K562 (cell line): ENCODE measurements around the gene GREB1. TPM values are rescaled to one million over a fixed set of nuclear protein-coding genes. Genes with fewer than 3 reads are reported as not detected.

ENCODE experiments used
- ATAC-seq: fragments of 200-7000 bp; cut with Tn5 transposase; 3 replicates; pipeline ENCODE4 v1.9.1; 2020; ENCODE audit warnings: moderate library complexity
- BruUV-seq: library from RNA; stranded (reverse); fragments of 400-500 nt; replicated peaks from 2 replicates; lab custom pipeline; 2021; lab: Mats Ljungman, UMichigan
- CTCF ChIA-PET: fragments of 300-600 bp; formaldehyde crosslinking; extraction: SDS; loops from one replicate; lab custom pipeline; 2021; ENCODE audit warnings: low intra/inter-chr PET ratio; lab: Yijun Ruan, JAX
- POLR2A ChIA-PET: fragments of 300-600, 350-650 bp; sonication (Branson Sonifier 250); formaldehyde crosslinking; extraction: SDS; loops from one replicate; lab custom pipeline; 2021; ENCODE audit warnings: antibody characterized with exemption, inconsistent platforms; lab: Yijun Ruan, JAX
- DNase-seq, 4 experiments: peaks; one replicate each; pipeline versions ENCODE4 v3.0.0 to v3.0.0-alpha.2; 2011 to 2018; ENCODE audit warnings: low spot score in 3 of 4, mixed read lengths in 3 of 4; ENCODE audit errors: extremely low read depth in 1 of 4
- FAIRE-seq: peaks from 2 replicates; lab custom pipeline; 2011; peaks lifted over from hg19 to GRCh38; lab: Jason Lieb, UNC
- H2AFZ ChIP-seq: 2 replicates; pipeline ENCODE4 v1.6.0; 2011; ENCODE audit warnings: low read depth, low read length, control low read depth, inconsistent platforms
- H3K27ac ChIP-seq: fragments of 200-600 bp; 3 replicates; pipeline ENCODE4 v1.8.0; 2011; ENCODE audit warnings: low read depth, mild to moderate bottlenecking, control low read depth, inconsistent platforms, low read length, moderate library complexity, mixed read lengths; ENCODE audit errors: extremely low read depth
- H3K27me3 ChIP-seq, 2 experiments: fragments of 300-600 bp in 1 of 2; 2 replicates in 1 of 2; 3 replicates in 1 of 2; pipeline versions ENCODE4 v1.6.0 to v1.8.0; 2011; ENCODE audit warnings: inconsistent platforms in 2 of 2, low read length in 2 of 2, mild to moderate bottlenecking in 1 of 2, mixed read lengths in 1 of 2, moderate library complexity in 1 of 2; ENCODE audit not compliant: control insufficient read depth in 2 of 2, insufficient read depth in 2 of 2
- H3K36me3 ChIP-seq: fragments of 300-600 bp; 3 replicates; pipeline ENCODE4 v1.8.0; 2011; ENCODE audit warnings: mild to moderate bottlenecking, low read length, inconsistent platforms; ENCODE audit not compliant: control insufficient read depth, insufficient read depth
- H3K4me1 ChIP-seq, 2 experiments: fragments of 200-600 bp in 1 of 2; replicated peaks in 1 of 2; 2 replicates in 1 of 2; 3 replicates in 1 of 2; pipeline versions ENCODE4 v1.5.1 to v1.8.0; 2011; ENCODE audit warnings: inconsistent platforms in 2 of 2, low read length in 2 of 2, mild to moderate bottlenecking in 1 of 2, mixed read lengths in 1 of 2, moderate library complexity in 1 of 2; ENCODE audit not compliant: control insufficient read depth in 2 of 2, insufficient read depth in 2 of 2
- H3K4me2 ChIP-seq: 2 replicates; pipeline ENCODE4 v1.6.1; 2011; ENCODE audit warnings: low read length, control low read depth, inconsistent platforms, mixed read lengths; ENCODE audit not compliant: insufficient read depth
- H3K4me3 ChIP-seq: fragments of 200-600 bp; sonication (generic), shearing (Covaris generic); 2 replicates; pipeline ENCODE4 v1.5.1; 2016; ENCODE audit warnings: control low read depth, inconsistent platforms
- H3K79me2 ChIP-seq: fragments of 200-600 bp; 3 replicates; pipeline ENCODE4 v1.8.0; 2011; ENCODE audit warnings: low read length, inconsistent platforms; ENCODE audit not compliant: control insufficient read depth, insufficient read depth
- H3K9ac ChIP-seq, 2 experiments: 2 replicates each; pipeline versions ENCODE4 v1.6.0 to v1.6.1; 2011; ENCODE audit warnings: low read depth in 2 of 2, low read length in 2 of 2, control low read depth in 1 of 2, inconsistent platforms in 1 of 2, mild to moderate bottlenecking in 1 of 2, mixed read lengths in 1 of 2; ENCODE audit not compliant: insufficient read depth in 1 of 2
- H3K9me1 ChIP-seq: one replicate; pipeline ENCODE4 v1.6.0; 2011; ENCODE audit warnings: inconsistent platforms, mild to moderate bottlenecking, low read length, moderate library complexity; ENCODE audit not compliant: control insufficient read depth, insufficient read depth
- H3K9me3 ChIP-seq: replicated peaks from 2 replicates; pipeline ENCODE4 v1.5.1; 2011; ENCODE audit warnings: low read depth, low read length, inconsistent platforms; ENCODE audit not compliant: control insufficient read depth, insufficient read depth
- H4K20me1 ChIP-seq: replicated peaks from 2 replicates; pipeline ENCODE4 v1.6.1; 2011; ENCODE audit warnings: low read length, inconsistent platforms, mixed read lengths; ENCODE audit not compliant: control insufficient read depth, insufficient read depth
- CBX3 ChIP-seq, 2 experiments: IDR thresholded peaks; 1 replicate in 1 of 2; 2 replicates in 1 of 2; pipeline ENCODE4 v1.6.1; 2012; ENCODE audit warnings: inconsistent platforms in 2 of 2, low read length in 2 of 2, borderline replicate concordance in 1 of 2, control low read depth in 1 of 2
- ETS1 ChIP-seq: conservative IDR thresholded peaks from 2 replicates; pipeline ENCODE4 v1.6.1; 2011; ENCODE audit warnings: low read depth, mild to moderate bottlenecking, low read length; ENCODE audit not compliant: control insufficient read depth
- GTF2A2 ChIP-seq: IDR thresholded peaks from 2 replicates; pipeline ENCODE4 v1.6.1; 2016; ENCODE audit warnings: mild to moderate bottlenecking, missing genetic modification characterization, missing compliant biosample characterization
- MTF1 ChIP-seq: fragments of 250-450 bp; sonication (Bioruptor Pico); IDR thresholded peaks from 2 replicates; pipeline ENCODE4 v1.9.0; 2021; ENCODE audit warnings: moderate library complexity, mild to moderate bottlenecking, inconsistent platforms, borderline replicate concordance
- RAD51 ChIP-seq: fragments of 450-650 bp; IDR thresholded peaks from 2 replicates; pipeline ENCODE4 v1.7.1; 2016; ENCODE audit warnings: low read depth, mild to moderate bottlenecking, borderline replicate concordance
- RHOXF2B ChIP-seq: fragments of 250-450 bp; sonication (Bioruptor Pico); conservative IDR thresholded peaks from 2 replicates; pipeline ENCODE4 v1.5.1; 2021
- STAT5B ChIP-seq: fragments of 250-450 bp; sonication (Bioruptor Pico); IDR thresholded peaks from 2 replicates; pipeline ENCODE4 v1.8.0; 2021; ENCODE audit warnings: mild to moderate bottlenecking, inconsistent platforms
- WGBS: fragments of 100-300 bp; shearing (Covaris generic); methylation state at CpG from one replicate; pipeline ENCODE4 v1.1.6; 2016; ENCODE audit warnings: low coverage, mixed read lengths; ENCODE audit not compliant: insufficient coverage; ENCODE audit errors: missing lambda C conversion rate; 5-methylcytosine and 5-hydroxymethylcytosine counted together
- in situ Hi-C: fragments of 300-500 bp; cut with MboI; formaldehyde crosslinking; loops from 4 replicates; pipeline ENCODE4 v1.15.0; 2018; ENCODE audit warnings: inconsistent platforms, mixed read lengths
- intact Hi-C: fragments of 100-400 bp; cut with micrococcal nuclease; formaldehyde crosslinking; loops from 2 replicates; pipeline ENCODE4 v1.14.2; 2022
- polyA plus RNA-seq, 8 experiments: library from polyadenylated mRNA; depleted of rRNA in 4 of 8; stranded (reverse) in 5 of 8; unstranded in 3 of 8; fragments of >200 nt; fragmentation: Nextera tagmentation in 2 of 8; fragmentation: Illumina TruSeq in 1 of 8; extraction: Ambion mirVana in 2 of 8; extraction: Trizol in 1 of 8; gene quantifications; 2 replicates each; pipeline versions ENCODE4 v1.2.1 to v1.2.3, GENCODE V29; 2011 to 2014; ENCODE audit warnings: inconsistent platforms in 1 of 8, missing spikeins in 1 of 8
- total RNA-seq, 7 experiments: library from RNA; depleted of rRNA in 6 of 7; stranded (reverse); fragments of >200 nt in 6 of 7; fragmentation: Illumina TruSeq in 2 of 7; extraction: Trizol in 2 of 7; gene quantifications; 2 replicates each; pipeline versions ENCODE4 v1.2.1 to v1.2.3, GENCODE V29; 2011 to 2021; ENCODE audit warnings: low replicate concordance in 1 of 7
- TF ChIP-seq, protein P1 (sequence below): sonication (generic); formaldehyde crosslinking; IDR thresholded peaks from 2 replicates; pipeline ENCODE4 v1.8.0; 2022; ENCODE audit warnings: missing genetic modification reagents, mild to moderate bottlenecking, borderline replicate concordance

Gene GREB1
- total and polyA plus RNA-seq, 9 of the 15 experiments (the other 6 are each of a cell fraction or from before 2014, with no cell fraction given), result 0.04 to 0.86 (median 0.10) TPM; not detected in 1

DNA sequence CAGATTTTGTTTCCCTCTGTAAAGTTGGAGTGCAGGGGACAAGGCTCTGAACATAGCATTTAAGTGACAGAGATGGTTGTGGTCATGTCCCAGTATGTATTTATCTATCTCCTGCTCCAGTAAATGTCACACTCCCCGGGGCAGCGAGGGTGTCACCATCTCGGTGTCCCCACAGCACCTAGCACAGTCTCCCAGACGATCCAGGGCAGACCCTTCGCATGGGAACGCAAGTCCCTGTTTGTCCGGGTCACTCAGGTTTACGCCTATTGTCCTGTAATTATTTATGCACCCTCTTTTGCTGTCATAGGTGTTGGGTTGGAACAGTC, 148.7 kb downstream of the GREB1 start:
- 39% methylated on average over 8 of the region's 8 CpGs for WGBS
- FAIRE-seq (no peak), ATAC-seq (no peak), DNase-seq (no peak)
- H2AFZ ChIP-seq, result no peak overlapping the region
- intact Hi-C loops, result loop anchor here (1.0 to 5.0 kb wide), 4 partner anchors 93 to 850 kb away; a partner anchor contains a TSS
- H3K4me3 ChIP-seq, result no peak overlapping the region
- no peak overlapping the region for H3K27ac ChIP-seq
- H3K9me1 ChIP-seq, result no peaks in the 10 kb centered on the region
- H3K9ac ChIP-seq, result no peak overlapping the region
- no peaks in the 10 kb centered on the region for H3K9me3 ChIP-seq
- ChIA-PET POLR2A (no interaction called here), CTCF (interaction anchor here (0.6 to 1.0 kb wide), 3 partner anchors 205 to 847 kb away, joined by 3 to 5 read pairs (median 4); a partner anchor contains a TSS)
- no peaks in the 10 kb centered on the region for H3K79me2 ChIP-seq
- H3K4me1 ChIP-seq, result peaks cover 0 to 7% of the 10 kb centered on the region in 2 experiments; a peak in 2 of 5 replicates
- BruUV-seq, result no TSS peak
- peaks cover 10% of the 10 kb centered on the region for H4K20me1 ChIP-seq
- no peaks in the 10 kb centered on the region for H3K36me3 ChIP-seq
- H3K4me2 ChIP-seq, result no peak overlapping the region
- TF ChIP-seq RAD51 (no peak), RHOXF2B (CRISPR knock-in tag) (no peak), STAT5B (CRISPR knock-in tag) (no peak), MTF1 (CRISPR knock-in tag) (no peak)
- in situ Hi-C loops, result no loop called here
- peaks cover 23 to 74% of the 10 kb centered on the region in 2 experiments; a peak in 3 of 5 replicates for H3K27me3 ChIP-seq

DNA sequence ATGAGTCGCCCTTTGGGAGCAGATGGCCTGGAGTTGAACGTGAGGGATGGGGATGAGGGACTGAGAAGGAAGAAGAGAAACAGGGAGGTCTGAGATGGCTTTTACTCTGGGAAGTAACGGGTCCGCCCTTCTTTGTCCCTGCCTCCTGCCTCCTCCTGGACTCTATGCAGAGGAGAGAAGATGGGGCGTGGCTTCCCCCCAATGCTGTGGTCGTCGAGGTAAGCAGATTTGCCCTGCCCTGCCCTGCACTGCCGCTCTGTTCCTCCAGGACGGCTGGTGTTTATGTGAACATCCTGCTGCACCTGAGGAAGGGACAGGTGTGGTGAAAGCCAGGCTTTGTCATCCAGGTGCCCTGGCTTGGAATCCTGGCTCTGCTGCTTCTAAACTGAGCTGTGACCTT, 149.6 kb downstream of the GREB1 start:
- intact Hi-C loops, result loop anchor here (5.0 kb wide), 3 partner anchors 206 to 851 kb away; a partner anchor contains a TSS
- no peak for FAIRE-seq
- TF ChIP-seq, protein P1, sequence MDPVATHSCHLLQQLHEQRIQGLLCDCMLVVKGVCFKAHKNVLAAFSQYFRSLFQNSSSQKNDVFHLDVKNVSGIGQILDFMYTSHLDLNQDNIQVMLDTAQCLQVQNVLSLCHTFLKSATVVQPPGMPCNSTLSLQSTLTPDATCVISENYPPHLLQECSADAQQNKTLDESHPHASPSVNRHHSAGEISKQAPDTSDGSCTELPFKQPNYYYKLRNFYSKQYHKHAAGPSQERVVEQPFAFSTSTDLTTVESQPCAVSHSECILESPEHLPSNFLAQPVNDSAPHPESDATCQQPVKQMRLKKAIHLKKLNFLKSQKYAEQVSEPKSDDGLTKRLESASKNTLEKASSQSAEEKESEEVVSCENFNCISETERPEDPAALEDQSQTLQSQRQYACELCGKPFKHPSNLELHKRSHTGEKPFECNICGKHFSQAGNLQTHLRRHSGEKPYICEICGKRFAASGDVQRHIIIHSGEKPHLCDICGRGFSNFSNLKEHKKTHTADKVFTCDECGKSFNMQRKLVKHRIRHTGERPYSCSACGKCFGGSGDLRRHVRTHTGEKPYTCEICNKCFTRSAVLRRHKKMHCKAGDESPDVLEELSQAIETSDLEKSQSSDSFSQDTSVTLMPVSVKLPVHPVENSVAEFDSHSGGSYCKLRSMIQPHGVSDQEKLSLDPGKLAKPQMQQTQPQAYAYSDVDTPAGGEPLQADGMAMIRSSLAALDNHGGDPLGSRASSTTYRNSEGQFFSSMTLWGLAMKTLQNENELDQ (CRISPR knock-in tag), result no peak
- TF ChIP-seq ETS1 (no peak), CBX3 (IDR thresholded peaks at IDR 0.05; ENCODE audit: borderline replicate concordance in 1 of 2, low read length in 2 of 2) (no peak), GTF2A2 (tag) (no peak)

More for the DNA sequence above, 149.6 kb downstream of the GREB1 start:
- WGBS, result 0% methylated on average over 9 of the region's 9 CpGs
- ATAC-seq, result no peak
- Histone ChIP-seq H4K20me1 (peaks cover 10% of the 10 kb centered on the region), H3K9me1 (no peaks in the 10 kb centered on the region), H3K9ac (0 out of 4 replicates have a peak overlapping the region, but pooled peaks of 1 of the 2 experiments have one; percentile 13), H3K36me3 (no peaks in the 10 kb centered on the region), H3K27me3 (peaks cover 15 to 65% of the 10 kb centered on the region in 2 experiments; a peak in 3 of 5 replicates), H3K79me2 (no peaks in the 10 kb centered on the region), H3K4me2 (no peak overlapping the region), H3K4me3 (no peak overlapping the region), H3K9me3 (no peaks in the 10 kb centered on the region), H3K4me1 (peaks cover under 1 to 7% of the 10 kb centered on the region in 2 experiments; a peak in 3 of 5 replicates), H3K27ac (no peak overlapping the region), H2AFZ (no peak overlapping the region)
- no peak for DNase-seq
- in situ Hi-C loops, result no loop called here
- CTCF ChIA-PET, result interaction anchor here (1.1 kb wide), 1 partner anchor 61 kb away, joined by 3 read pairs; no protein-coding TSS in a partner anchor
- POLR2A ChIA-PET, result no interaction called here
- BruUV-seq, result no TSS peak
